Mononuclear cell (primary cell): Measurements from ENCODE around the gene ABI3BP. TPM values are rescaled to one million over a fixed set of nuclear protein-coding genes. Genes with fewer than 3 reads are reported as not detected.

Experiments used
- H3K27me3 ChIP-seq: 2 replicates; pipeline ENCODE4 v1.6.0; 2011; ENCODE audit warnings: low read length, control low read depth; ENCODE audit not compliant: insufficient read depth
- H3K4me1 ChIP-seq: 2 replicates; pipeline ENCODE4 v1.5.1; 2011; ENCODE audit warnings: mild to moderate bottlenecking, low read length, control low read depth; ENCODE audit not compliant: insufficient read depth
- H3K4me3 ChIP-seq: 2 replicates; pipeline ENCODE4 v1.5.1; 2011; ENCODE audit warnings: mild to moderate bottlenecking, low read length, moderate library complexity
- H3K9me3 ChIP-seq: 2 replicates; pipeline ENCODE4 v1.5.1; 2011; ENCODE audit warnings: low read depth, mild to moderate bottlenecking, control low read depth, low read length
- total RNA-seq: library from RNA; depleted of rRNA; stranded (reverse); fragments of >200 nt; gene quantifications from one replicate; pipeline ENCODE4 v1.2.3, GENCODE V29; 2012

ABI3BP gene
- total RNA-seq, 1 donor = 0.10 TPM

GRCh38 chr3:100779480-100779879 lies 213.7 kb downstream of the ABI3BP start:
- no peak overlapping the region for H3K4me3 ChIP-seq
- no peaks in the 10 kb centered on the region for H3K9me3 ChIP-seq
- no peaks in the 10 kb centered on the region for H3K27me3 ChIP-seq
- H3K4me1 ChIP-seq = no peaks in the 10 kb centered on the region

DNA sequence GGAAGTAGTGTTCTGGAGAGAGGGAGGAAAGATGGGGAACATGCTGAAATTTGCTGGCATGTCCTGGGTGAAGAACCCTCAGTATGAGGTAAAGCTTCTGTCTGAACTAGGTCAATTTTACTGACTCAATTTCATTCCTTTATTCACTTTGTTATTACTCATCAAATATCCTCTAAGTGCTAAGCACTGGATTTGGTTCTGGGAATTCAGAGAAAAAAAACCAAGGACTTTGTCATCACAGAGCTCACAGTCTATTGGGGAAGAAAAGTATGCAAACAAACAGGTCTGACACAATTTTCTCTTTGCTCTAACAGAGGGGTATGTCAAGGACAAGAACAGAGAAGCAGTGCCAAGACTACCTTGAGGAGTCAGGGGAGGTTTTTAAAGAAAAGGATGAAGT lies 215.9 kb downstream of the ABI3BP start:
- no peaks in the 10 kb centered on the region for H3K4me1 ChIP-seq
- H3K9me3 ChIP-seq = no peaks in the 10 kb centered on the region
- no peaks in the 10 kb centered on the region for H3K27me3 ChIP-seq

DNA sequence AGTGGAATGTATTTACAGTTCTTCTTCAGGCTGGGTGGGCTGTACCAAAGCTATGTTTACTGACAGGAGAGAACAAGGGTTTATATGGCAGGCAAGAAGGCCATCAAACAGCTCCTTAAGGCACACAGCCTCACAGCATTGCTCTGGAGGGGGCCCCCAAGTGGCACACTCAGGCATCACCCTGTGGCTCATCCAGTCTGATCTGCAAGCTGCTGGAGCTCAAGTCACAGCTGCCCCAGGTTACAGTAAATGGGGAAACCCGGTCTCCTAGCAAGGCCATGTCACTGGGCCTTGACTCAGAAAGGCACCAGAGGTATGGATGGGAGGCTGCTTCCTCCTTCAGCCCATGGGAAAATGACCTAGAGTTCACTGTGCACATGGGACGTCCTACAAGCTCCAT lies 216.5 kb downstream of the ABI3BP start:
- Histone ChIP-seq H3K4me3 (no peak overlapping the region), H3K9me3 (no peaks in the 10 kb centered on the region), H3K4me1 (no peaks in the 10 kb centered on the region)

More for the DNA sequence above, 215.9 kb downstream of the ABI3BP start:
- H3K4me3 ChIP-seq = no peak overlapping the region

GRCh38 chr3:100776097-100776729 lies 217.0 kb downstream of the ABI3BP start:
- Histone ChIP-seq H3K27me3 (no peaks in the 10 kb centered on the region), H3K4me3 (no peak overlapping the region), H3K4me1 (no peaks in the 10 kb centered on the region), H3K9me3 (no peaks in the 10 kb centered on the region)

More for the DNA sequence above, 216.5 kb downstream of the ABI3BP start:
- no peaks in the 10 kb centered on the region for H3K27me3 ChIP-seq

DNA sequence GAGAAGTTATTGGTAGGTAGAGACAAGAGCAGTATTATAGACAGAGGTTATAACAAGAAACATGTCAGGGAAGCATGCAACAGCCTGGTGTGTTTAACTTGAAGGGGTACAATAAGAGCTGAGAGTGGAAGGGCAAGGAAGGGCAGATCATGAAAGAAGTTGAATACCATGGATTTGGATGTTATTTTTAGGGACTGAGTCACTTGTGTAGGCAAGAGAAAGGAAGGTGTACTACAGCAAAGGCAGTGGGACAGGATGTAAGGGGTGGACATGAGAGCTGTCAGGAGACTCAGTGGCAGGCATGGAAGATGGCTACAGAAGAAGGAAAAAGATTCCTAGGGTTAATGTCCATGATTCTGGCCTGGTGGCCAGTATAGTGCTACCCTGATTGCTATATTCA lies 217.6 kb downstream of the ABI3BP start:
- no peaks in the 10 kb centered on the region for H3K9me3 ChIP-seq
- no peaks in the 10 kb centered on the region for H3K4me1 ChIP-seq
- no peaks in the 10 kb centered on the region for H3K27me3 ChIP-seq
- H3K4me3 ChIP-seq = no peak overlapping the region

GRCh38 chr3:100775226-100775625 lies 218.0 kb downstream of the ABI3BP start:
- H3K27me3 ChIP-seq = no peaks in the 10 kb centered on the region
- no peaks in the 10 kb centered on the region for H3K9me3 ChIP-seq

GRCh38 chr3:100769693-100770092 lies 223.5 kb downstream of the ABI3BP start:
- no peak overlapping the region for H3K4me3 ChIP-seq

More at GRCh38 chr3:100775226-100775625, 218.0 kb downstream of the ABI3BP start:
- no peaks in the 10 kb centered on the region for H3K4me1 ChIP-seq
- no peak overlapping the region for H3K4me3 ChIP-seq

GRCh38 chr3:100766069-100766468 lies 227.2 kb downstream of the ABI3BP start:
- H3K4me3 ChIP-seq = no peak overlapping the region
- no peaks in the 10 kb centered on the region for H3K27me3 ChIP-seq
- no peaks in the 10 kb centered on the region for H3K9me3 ChIP-seq
- H3K4me1 ChIP-seq = no peaks in the 10 kb centered on the region

More at GRCh38 chr3:100769693-100770092, 223.5 kb downstream of the ABI3BP start:
- H3K9me3 ChIP-seq = no peaks in the 10 kb centered on the region
- no peaks in the 10 kb centered on the region for H3K27me3 ChIP-seq
- no peaks in the 10 kb centered on the region for H3K4me1 ChIP-seq

- Histone ChIP-seq H3K4me3 (no peak overlapping the region), H3K4me1 (no peaks in the 10 kb centered on the region), H3K9me3 (no peaks in the 10 kb centered on the region), H3K27me3 (no peaks in the 10 kb centered on the region)
These were observed 227.7 kb downstream of the ABI3BP start for GRCh38 chr3:100765437-100765975.

GRCh38 chr3:100761951-100762350 lies 231.3 kb downstream of the ABI3BP start:
- Histone ChIP-seq H3K4me1 (no peaks in the 10 kb centered on the region), H3K4me3 (no peak overlapping the region), H3K27me3 (no peaks in the 10 kb centered on the region), H3K9me3 (no peaks in the 10 kb centered on the region)

DNA sequence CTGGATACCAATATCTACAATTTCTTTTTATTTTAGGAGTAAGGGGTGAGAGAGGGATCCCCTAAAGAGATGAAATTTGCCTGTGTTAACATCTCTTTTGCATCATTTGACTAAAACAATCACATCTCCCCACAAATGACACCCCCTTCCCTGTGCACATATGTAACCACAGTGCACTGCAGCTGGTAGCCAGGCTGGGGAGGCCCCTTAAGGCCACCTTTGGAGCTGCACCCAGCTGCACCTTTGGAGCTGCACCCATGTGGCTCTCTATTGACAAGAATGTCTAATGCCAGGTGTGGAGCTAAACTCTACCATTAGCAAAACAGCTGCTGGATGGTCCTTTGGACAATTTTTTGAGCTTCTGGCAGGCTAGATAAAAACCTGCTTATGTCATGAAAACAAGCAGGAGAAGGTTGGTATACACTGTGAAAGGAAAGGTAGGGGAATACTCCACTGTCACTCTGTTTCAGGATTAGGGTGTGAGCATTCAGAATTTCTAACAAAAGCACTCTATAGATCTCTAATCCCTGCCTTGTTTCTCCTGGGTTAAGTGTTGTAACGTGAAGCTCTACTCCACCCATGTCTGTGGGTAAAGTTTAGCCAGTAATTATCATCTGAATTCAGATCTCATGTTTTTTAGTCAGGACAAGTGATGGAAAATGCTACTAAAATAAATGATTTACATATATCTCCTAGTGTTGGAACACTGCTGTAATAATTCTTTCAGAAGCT lies 231.8 kb downstream of the ABI3BP start:
- no peaks in the 10 kb centered on the region for H3K4me1 ChIP-seq
- no peaks in the 10 kb centered on the region for H3K27me3 ChIP-seq
- H3K9me3 ChIP-seq = no peaks in the 10 kb centered on the region
- no peak overlapping the region for H3K4me3 ChIP-seq

- Histone ChIP-seq H3K4me1 (no peaks in the 10 kb centered on the region), H3K4me3 (no peak overlapping the region), H3K27me3 (no peaks in the 10 kb centered on the region), H3K9me3 (no peaks in the 10 kb centered on the region)
These were observed 232.8 kb downstream of the ABI3BP start for GRCh38 chr3:100760377-100760776.

DNA sequence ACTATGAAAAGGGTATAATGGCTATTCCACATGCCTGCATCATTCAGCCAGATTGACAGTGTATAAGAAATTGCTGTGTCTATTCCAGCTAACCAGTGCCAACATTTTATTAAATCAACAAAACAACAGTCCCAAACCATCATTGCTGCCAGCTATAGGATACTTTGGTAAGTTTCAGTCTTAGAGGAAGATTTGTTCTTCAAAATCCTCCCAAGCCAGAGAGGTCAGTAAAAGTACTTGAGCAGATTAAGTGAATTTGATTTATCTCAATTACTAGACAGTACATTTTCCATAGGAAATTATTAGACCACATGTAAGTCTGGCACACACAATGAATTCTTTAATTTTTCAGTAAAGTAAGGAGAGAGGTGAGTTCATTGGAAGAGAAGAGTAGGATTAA lies 233.3 kb downstream of the ABI3BP start:
- no peak overlapping the region for H3K4me3 ChIP-seq
- H3K4me1 ChIP-seq = no peaks in the 10 kb centered on the region
- H3K9me3 ChIP-seq = no peaks in the 10 kb centered on the region
- no peaks in the 10 kb centered on the region for H3K27me3 ChIP-seq

DNA sequence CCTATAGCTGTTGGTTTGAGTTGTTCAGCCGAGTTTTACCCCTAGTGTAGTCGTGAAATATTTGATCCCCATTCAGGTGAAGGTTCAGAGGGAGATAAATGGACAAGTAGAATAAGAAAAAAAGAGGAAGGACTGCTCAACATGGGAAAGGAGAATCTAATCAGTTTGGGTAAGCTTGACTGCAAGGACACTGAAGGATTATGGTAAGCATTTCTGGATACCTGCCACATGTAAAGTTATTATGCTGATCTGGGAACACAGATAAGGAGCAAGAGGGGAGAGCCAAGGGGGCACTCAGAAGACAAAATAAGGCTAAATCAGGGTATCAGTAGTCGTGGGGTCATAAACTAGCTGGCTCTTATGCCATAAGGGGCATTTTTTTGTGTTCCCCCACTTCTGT lies 234.1 kb downstream of the ABI3BP start:
- no peaks in the 10 kb centered on the region for H3K27me3 ChIP-seq
- no peak overlapping the region for H3K4me3 ChIP-seq
- no peaks in the 10 kb centered on the region for H3K9me3 ChIP-seq
- H3K4me1 ChIP-seq = no peaks in the 10 kb centered on the region

GRCh38 chr3:100756441-100756840 lies 236.8 kb downstream of the ABI3BP start:
- H3K27me3 ChIP-seq = no peaks in the 10 kb centered on the region
- no peak overlapping the region for H3K4me3 ChIP-seq
- H3K9me3 ChIP-seq = no peaks in the 10 kb centered on the region
- no peaks in the 10 kb centered on the region for H3K4me1 ChIP-seq
